Activated CD4-positive, CD25-positive, alpha-beta regulatory T cell treated with anti-CD3 and anti-CD28 coated beads, Interleukin-2, amount 50 U/mL, for 16 hours (primary cell): ENCODE results near the gene CDH1.
A peak's percentile ranks its signal among the peaks of the same experiment; 100 is the strongest.
"Not testable (repeated sequence)": the region's sequence is repeated elsewhere in the genome, so short reads cannot be mapped to it uniquely, and the experiment has no call there.

Source experiments
- DNase-seq: peaks from one replicate; pipeline ENCODE4 v3.0.0-alpha.2; 2020; ENCODE audit warnings: low read depth, low spot score

CDH1 gene

DNA sequence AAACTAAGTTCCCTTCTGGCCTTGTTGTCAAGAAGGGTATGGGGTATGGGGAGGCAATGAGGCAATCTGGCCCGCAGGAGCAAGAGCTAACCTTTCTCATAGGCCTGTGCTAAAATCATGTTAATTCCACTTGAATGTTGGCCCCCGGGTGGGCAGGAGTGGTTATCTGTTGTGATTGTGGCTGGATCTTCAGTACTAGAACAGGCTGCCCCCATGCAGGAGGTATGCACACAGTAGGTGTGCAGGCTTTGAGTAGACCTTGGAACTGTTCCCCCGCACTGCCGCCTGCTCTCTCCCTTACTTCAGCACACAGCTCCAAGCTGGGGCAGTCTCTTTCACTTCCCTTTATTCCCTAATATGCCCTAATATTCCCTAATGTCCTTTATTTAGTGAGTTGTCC, 53.9 kb downstream of the CDH1 start:
- no peak for DNase-seq

DNA sequence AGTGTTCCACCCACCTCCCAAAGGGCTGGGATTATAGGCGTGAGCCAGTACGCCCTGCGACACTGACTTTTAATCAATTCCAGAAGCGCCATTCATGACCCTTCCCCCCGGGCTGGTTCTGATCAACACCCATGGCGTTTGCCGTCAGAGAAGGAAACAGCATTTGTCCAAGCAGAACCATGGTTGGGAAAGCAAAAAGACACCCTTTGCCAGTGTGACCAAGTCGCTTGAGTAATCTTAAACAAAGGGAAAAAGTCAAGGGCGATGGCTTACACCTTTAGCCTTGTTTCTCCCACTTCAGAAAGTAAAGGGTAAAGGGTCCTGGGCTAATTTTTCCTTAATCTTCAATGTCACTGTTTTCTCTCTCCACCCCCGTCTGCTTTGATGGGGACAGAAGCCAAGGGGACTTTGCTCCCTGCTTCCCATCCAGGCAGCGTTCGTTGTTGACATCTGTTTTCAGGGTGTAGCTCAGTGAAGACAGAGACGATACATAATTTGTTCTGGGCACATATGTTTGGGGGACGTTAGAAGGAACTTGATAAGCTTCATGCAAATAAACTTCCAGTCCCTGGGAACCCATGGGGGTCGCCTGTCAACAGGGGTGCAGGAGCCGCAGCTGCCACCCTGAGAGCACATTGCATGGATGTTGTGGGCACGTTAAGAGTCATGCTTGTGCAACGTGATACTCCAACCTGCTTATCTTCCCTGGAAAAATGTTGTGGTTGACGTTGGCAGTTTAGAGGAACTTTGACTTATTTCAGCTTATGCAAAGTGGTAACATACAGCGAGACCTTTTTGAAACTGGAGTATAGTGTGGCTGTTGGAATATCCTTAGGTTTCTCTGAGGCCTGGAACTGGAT, 55.6 kb downstream of the CDH1 start:
- no peak for DNase-seq

DNA sequence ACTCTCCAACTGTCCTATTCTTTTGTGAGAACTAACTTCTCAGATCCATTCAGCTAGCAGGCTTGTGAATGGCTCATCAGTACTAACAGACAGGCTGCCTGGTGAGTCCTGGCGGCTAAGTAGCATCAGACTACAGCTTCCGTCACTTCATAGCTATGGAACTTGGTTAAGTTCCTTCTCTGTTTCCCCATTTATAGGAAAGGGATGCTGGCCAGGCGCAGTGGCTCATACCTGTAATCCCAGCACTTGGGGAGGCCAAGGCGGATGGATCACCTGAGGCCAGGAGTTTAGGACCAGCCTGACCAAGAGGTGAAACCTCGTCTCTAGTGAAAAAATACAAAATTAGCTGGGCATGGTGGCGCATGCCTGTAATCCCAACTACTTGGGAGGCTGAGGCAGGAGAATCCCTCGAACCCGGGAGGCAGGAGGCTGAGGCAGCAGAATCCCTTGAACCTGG, 56.3 kb downstream of the CDH1 start:
- no peak for DNase-seq

DNA sequence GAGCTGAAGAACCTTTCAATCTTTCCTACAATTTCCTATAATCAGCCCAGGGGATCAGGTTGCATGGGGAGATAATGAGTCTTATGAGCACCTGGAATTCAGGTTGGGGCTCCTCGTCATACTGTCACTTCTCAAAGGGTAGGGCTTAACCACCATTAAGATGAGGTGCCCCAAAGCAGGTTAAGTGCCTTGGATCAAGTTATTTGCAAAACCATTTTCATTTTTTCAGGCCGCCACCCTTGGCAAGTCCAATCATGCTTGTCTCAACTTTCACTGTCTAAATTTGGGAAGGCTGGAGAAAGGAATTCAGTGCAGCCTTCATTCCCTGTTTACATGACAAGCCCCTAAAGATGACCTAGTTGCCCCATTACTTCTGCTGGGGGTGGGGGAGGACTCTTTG, 61.3 kb downstream of the CDH1 start:
- no peak for DNase-seq

DNA sequence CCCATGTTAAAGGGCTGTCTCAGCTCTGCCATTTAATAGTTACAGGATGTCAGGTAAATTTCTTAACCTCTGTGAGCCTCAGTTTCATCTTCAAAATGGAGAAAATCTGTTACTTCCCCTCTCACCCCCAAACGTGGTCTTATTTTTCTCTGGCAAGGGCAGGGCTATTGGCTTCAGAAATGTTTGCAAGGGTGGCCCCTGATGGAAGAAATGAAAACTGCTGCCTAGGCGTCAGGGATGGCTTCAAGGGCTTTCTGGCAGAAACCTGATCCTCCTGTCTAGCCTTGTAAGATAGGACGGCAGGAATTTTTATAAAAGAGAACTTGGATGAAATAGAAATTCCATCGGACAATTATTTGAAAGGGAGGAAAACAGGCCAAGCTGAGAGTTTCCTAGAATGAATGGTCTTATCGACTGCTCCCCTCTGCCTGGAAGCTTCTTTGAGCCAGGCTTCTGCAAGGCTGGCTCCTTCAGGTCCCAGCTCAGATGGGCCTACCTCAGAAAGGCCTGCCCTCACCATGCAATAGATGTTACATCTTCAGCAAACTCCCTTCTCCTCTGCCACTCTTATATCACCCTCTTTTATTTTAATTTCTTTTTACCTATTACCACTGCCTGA, 63.3 kb downstream of the CDH1 start:
- no peak for DNase-seq

DNA sequence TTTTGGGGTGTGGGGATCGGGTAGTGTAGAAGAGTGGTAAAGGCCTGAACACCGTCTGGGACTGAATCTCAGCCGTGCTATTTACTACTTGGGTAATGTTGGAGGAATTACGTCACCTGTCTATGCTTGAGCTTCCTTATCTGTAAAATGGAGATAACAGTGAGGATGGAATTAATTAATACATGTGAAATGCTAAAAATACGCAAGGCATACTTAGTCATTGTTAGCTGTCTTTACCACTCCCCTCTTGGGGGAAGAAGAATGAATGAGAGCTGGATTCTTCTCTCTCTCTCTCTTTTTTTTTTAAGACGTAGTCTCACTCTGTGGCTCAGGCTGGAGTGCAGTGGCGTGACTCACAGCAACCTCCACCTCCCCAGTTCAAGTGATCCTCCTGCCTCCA, 65.1 kb downstream of the CDH1 start:
- DNase-seq: no peak

DNA sequence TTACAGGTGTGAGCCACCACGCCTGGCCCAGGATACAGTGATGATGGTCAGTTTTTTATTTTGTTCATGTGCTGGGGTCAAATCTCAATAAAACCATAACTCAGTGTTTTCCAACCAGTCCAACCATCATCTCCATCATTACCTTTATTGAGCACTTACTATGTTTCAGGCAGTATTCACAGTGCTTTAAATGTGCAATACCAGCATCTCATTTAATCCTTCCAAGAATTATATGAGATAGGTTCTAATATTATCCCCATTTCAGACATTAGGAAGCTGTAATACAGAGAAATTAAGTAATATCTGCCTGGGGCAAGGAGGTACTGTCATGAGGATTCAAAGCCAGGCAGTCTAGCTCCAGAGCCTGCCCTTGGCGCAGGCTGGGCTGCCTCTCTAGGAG, 69.3 kb downstream of the CDH1 start:
- no peak for DNase-seq

DNA sequence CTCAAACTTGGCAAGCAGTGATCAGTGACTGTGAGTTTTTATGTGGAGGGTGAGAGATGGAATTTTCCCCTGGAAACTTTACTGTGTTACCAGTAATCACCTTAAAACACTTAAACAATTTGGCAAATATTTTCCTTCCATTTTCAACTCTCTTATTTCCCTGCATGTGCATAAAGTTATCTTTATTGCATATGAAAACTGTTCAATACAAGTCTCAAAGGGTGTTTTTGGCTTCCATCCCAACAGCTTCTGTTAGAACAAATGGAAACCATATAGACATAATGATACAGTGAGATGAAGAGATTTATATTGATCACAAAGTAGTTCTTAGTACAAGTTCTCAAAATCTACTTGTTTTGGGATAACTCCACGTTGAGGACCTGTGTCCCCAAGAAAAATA, 69.9 kb downstream of the CDH1 start:
- DNase-seq: no peak

DNA sequence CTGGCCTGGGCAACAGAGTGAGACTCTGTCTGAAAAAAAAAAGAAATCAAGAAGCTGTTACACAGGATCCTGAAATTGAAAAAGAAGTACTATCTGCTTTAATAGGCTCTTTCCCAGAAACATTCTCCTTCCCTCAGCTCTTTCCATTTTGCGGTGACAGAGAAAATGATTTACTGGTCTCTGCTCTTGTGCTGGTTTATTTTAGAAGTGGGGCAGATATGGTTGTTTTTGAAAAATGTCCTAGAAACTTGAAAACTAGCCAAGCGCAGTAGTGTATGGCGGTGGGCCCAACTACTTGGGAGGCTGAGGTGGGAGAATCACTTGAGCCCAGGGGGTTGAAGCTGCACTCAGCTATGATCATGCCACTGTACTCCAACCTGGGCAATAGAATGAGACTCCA, 77.4 kb downstream of the CDH1 start:
- no peak for DNase-seq

DNA sequence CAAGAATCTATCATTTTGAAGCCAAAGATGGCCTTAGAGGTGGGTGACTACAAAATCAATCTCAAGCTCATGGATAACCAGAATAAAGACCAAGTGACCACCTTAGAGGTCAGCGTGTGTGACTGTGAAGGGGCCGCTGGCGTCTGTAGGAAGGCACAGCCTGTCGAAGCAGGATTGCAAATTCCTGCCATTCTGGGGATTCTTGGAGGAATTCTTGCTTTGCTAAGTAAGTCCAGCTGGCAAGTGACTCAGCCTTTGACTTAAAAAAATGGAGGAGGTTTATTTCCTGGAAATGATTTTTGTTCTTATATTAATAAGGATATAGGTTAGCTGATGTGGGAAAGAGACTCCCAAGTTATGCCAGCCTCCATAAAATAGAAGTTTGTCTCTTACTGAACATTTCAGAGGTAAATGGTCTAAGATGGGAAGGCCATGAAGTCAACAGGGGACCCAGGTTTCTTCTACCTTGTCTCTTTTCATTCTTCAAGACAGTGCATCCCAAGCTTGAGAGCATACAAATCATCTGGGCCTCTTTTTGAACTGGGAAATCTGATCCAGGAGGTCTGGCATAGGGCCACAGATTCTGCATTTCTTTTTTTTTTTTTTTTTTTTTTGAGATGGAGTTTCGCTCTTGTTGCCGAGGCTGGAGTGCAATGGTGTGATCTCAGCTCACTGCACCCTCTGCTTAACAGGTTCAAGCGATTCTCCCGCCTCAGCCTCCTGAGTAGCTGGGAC, 86.5 kb downstream of the CDH1 start:
- no peak for DNase-seq

DNA sequence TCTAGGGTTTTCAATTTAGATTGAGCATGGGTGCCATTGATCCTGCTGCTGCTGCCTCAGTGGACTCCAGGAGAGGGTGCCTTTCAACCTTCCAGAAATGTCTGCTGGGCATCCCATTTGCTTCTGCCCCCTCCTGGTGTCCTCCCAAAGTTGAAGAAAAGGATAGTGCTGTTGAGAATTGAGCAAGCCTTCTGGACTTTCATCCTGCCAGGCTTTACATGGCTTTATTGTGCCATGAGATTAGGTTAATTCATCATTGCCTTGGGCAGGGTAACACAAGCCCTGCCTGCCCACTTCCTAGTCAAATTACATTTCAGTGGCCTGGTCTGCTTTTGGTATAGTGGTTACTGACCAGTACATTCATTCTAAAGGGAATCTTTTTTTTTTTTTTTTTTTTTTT, 88.3 kb downstream of the CDH1 start:
- DNase-seq: no peak

DNA sequence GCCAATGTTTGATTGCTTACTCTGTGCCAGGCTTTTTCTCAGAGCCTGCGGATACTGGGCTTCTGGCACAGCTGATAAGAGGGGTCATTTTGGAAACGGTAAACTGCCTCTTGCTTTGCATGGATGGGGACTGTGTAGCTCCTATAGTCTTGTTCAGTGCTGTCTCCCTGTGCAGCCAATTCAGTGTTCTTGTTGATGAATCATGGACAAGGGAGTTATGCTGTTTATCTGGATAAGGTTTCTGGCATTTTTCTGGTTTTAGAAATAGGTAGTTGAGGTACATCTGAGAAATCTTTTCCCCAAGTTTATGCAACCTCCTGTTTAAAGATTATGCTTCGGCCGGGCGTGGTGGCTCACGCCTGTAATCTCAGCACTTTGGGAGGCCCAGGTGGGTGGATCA, 89.6 kb downstream of the CDH1 start:
- no peak for DNase-seq

DNA sequence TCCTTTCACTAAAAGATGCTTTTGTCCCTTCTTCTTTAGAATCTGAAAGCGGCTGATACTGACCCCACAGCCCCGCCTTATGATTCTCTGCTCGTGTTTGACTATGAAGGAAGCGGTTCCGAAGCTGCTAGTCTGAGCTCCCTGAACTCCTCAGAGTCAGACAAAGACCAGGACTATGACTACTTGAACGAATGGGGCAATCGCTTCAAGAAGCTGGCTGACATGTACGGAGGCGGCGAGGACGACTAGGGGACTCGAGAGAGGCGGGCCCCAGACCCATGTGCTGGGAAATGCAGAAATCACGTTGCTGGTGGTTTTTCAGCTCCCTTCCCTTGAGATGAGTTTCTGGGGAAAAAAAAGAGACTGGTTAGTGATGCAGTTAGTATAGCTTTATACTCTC, 96.2 kb downstream of the CDH1 start:
- no peak for DNase-seq

DNA sequence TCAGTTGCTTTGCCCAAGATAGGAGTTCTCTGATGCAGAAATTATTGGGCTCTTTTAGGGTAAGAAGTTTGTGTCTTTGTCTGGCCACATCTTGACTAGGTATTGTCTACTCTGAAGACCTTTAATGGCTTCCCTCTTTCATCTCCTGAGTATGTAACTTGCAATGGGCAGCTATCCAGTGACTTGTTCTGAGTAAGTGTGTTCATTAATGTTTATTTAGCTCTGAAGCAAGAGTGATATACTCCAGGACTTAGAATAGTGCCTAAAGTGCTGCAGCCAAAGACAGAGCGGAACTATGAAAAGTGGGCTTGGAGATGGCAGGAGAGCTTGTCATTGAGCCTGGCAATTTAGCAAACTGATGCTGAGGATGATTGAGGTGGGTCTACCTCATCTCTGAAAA, 97.5 kb downstream of the CDH1 start:
- no peak for DNase-seq

DNA sequence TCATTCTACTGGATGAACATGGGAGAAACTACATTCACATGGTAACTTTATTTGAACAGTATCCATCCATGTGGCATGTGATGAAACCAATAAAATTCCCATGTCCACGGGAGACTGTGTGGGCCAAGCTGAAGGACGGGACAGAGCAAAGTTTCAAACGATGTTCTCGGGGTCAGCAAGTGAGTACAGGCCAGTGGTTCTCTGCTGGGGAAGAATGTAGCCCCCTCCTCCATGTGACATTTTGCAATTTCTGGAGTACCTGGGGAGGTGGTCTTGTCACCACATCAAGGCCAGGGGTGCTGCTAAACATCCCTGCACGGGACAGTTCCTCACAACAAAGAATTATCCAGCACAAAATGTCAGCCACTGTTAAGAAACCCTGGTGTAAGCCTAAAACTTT, 98.9 kb downstream of the CDH1 start:
- no peak for DNase-seq

DNA sequence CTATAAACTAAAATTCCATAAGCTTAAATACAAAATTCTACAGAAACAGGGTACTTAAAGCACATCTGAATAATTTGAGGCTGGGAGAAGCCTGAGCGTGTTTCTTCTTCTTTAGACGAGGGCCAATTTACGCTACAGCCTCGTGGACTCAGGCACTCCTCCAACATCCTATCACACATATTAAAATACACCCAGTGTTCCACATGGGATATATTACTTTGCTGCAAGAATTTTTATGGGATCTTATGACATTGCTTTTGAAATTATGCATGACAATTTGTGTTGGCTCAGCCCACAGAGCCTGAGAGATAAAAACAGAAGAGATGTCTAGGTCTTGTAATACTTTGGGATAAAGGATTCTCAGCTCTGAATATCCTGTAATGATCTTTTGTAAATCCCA, 102.7 kb downstream of the CDH1 start:
- no peak for DNase-seq

DNA sequence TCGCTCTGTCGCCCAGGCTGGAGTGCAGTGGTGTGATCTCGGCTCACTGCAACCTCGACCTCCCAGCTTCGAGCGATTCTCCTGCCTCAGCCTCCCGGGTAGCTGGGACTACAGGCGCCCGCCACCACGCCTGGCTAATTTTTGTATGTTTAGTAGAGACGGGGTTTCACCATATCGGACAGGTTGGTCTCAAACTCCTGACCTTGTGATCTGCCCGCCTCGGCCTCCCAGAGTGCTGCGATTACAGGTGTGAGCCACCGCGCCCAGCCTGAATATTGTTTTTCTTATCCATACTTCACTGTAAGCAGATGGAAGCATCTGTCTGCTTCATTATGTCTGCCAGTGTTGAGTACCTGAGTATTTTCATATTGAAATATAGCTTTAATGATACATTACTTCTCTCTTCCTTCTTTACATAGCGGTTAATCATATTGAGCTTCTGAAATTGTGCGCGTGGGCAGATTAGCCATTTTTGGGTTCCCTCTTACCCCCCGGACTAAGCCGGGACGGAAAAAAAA, 105.9 kb downstream of the CDH1 start:
- not testable (repeated sequence) for DNase-seq

DNA sequence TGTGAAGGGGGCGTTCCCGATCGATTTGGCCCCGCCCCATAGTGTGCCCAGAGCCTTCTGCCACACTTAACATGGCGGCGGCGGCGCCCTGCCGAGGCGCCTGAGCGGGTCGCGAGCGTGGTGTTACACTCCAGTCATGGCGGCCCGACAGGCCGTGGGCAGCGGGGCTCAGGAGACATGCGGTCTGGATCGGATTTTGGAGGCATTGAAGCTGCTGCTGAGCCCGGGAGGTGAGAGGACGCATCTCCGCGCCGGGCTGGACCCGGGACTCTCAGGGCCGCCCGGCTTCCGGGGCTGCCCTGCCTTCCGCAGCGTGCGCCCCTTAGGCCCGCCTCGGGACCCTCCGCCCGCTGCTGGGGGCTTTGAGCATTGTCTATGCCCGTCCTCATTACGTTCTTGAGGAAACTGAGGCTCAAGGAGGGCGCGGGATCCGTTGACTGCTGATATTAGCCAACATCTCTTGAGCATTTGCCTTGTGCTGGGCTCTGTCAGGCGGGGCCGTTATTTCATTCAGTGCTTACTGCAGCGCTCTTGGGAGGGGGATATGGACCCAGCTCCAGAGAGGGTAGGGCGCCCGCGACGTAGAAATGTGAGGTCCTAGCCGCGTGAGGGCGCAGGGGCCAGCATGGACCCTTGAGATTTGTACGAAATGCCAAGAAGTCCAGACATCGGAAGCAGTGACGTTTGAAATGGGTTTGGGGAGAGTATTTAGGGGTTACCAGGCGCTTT, 106.6 kb downstream of the CDH1 start, which contains the start of gene TANGO6:
Gene TANGO6 (plus strand): TSS at position 50 of the 729 bp plus-strand sequence. CDS start 87 bp downstream, at position 137.
- DNase-seq: peak; percentile 84

DNA sequence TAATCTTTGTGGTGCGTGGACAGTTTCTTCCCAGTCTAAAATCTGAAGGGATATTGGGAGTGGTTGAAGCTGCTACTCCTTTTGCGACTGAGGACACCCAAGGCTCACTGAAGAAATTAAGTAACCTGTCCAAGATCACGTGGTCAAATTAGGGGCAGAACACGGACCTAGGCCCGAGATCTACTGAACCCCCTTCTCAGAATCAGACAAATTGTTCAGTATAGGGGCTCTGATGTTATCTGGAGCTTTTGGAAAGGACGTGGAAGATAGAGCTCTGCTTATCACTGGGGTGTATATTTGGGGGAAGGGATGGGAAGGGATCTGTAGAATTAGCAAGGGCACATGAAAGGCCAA, 107.1 kb downstream of the CDH1 start:
- no peak for DNase-seq

DNA sequence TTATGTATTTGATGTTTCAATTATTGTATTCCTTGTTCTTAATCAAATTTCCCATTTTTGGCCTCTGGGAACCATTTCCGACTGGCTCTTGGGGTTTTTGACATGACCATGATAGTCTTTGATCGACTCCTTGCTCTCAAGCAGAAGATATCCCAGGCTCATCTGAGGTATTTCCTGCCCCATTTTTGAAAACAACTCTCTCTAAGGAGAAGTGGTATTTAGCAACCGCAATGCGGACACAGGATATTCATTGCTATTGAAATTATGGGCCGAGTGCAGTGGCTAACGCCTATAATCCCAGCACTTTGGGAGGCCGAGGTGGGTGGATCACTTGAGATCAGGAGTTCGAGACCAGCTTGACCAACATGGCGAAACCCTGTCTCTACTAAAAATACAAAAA, 111.7 kb downstream of the CDH1 start:
- no peak for DNase-seq

DNA sequence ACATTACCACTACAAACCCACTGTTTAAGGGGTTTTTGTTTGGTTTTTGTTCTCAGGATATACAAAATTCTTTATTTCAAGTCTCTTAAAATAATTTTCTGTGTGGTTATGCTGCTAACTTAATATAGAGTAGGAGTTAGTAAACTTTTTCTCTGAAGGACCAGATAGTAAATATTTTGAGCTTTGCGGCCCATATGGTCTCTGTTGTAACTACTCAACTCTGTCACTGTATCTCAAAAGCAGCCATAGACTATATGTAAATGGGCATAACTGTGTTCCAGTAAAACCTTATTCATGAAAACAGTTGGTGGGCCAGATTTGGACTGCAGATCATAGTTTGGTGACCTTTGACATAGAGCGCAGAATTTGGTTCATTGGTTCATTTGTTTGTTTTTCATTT, 113.4 kb downstream of the CDH1 start:
- DNase-seq: no peak

DNA sequence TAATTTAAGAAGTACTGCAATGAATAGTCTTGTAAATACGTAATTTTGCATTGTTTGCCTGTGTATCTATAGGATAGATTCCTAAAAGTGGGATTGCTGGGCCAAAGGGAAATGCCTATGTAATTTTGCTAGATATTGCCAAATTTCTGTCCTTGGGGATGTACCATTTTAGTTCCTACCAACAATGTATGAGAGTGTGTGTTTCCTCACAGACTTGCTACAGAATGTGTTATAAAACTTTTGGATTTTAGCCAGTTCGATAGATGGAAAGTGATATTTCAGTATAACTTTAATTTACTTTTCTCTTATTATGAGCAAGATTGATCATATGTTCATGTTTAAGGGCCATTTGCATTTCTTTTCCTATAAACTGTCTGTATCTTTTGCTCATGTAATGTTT, 114.5 kb downstream of the CDH1 start:
- DNase-seq: no peak
